Spleen (tissue), 7 donors: ENCODE measurements around the gene ELAVL2.

Experiments used
- POLR2A ChIP-seq, 3 donors: fragments of 450-650 bp; IDR thresholded peaks; one replicate each; pipeline ENCODE4 v1.5.1; 2017; ENCODE audit warnings: antibody characterized with exemption in 3 of 3, mild to moderate bottlenecking in 1 of 3
- POLR2AphosphoS5 ChIP-seq, 3 donors: sonication (generic); formaldehyde crosslinking; IDR thresholded peaks; one replicate each; pipeline ENCODE4 v1.5.1; 2017; ENCODE audit warnings: antibody characterized with exemption in 3 of 3
- TF ChIP-seq, protein P1 (sequence below), 11 experiments: fragments of 200-600 bp in 7 of 11; fragments of 450-650 bp in 4 of 11; sonication (generic) in 4 of 11; IDR thresholded peaks in 8 of 11; conservative IDR thresholded peaks in 3 of 11; 1 replicate in 7 of 11; 2 replicates in 4 of 11; pipeline versions ENCODE4 v1.4.0 to v1.8.0; 2016 to 2021; ENCODE audit warnings: antibody characterized with exemption in 11 of 11, inconsistent platforms in 4 of 11, mild to moderate bottlenecking in 1 of 11
- donor health status: DM: no; HTN: no; CAD: no; lungs with moderate emphysema.
- donor health status: DM: no; HTN: no; CAD: no.
- donor health status: DM: no; HTN: no; CAD: no.

DNA sequence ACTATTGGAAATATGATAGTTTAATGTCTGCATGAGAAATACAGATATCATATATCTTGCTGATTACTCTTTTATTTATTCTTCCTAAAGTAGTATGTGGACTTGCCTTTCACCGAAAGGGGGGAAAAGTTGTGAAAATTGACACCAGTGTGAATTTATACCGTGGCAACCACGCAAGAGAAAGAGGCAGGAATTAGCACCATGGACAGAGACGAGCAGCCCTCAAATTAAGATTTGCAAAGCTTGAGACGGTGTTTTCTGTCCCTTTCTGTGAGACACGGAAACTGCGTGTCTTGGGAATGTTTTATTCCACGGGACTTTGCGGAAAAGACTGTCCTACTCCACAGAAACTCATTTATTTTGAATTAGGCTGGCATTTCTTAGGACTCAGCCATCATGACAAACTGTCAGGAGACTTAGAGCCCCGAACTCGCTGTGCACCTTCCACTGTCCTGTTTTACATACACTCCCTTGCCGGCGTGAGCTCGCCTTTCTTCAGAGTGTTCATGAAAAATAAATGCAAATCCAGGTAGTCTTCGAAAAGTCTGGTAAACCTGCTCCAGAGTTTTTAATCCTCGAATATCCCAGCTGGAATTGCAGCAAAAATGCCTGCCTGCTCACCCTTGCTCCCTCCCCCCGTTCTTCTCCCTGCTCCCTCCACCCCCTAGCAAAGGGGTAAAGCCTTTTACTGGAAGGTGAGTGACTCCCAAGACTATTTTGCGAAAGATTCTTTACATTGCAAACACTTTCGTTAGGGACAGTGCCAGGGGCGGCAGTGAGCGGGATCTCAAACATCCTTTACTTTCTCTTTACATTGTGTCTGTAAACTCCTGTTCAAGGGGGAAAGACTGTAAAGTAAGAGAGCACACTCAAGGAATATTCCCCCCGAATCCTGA lies 3.8 kb upstream of the ELAVL2 start:
- TF ChIP-seq, protein P1, sequence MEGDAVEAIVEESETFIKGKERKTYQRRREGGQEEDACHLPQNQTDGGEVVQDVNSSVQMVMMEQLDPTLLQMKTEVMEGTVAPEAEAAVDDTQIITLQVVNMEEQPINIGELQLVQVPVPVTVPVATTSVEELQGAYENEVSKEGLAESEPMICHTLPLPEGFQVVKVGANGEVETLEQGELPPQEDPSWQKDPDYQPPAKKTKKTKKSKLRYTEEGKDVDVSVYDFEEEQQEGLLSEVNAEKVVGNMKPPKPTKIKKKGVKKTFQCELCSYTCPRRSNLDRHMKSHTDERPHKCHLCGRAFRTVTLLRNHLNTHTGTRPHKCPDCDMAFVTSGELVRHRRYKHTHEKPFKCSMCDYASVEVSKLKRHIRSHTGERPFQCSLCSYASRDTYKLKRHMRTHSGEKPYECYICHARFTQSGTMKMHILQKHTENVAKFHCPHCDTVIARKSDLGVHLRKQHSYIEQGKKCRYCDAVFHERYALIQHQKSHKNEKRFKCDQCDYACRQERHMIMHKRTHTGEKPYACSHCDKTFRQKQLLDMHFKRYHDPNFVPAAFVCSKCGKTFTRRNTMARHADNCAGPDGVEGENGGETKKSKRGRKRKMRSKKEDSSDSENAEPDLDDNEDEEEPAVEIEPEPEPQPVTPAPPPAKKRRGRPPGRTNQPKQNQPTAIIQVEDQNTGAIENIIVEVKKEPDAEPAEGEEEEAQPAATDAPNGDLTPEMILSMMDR (IDR thresholded peaks at IDR 0.05 in 8 of 11, conservative IDR thresholded peaks at IDR 0.05 in 3 of 11), result no peak
- TF ChIP-seq POLR2AphosphoS5 (IDR thresholded peaks at IDR 0.05) (no peak), POLR2A (IDR thresholded peaks at IDR 0.05) (no peak)
